Pancreas (tissue), 10 donors: ENCODE data around the gene CHSY1. TPM values are rescaled to one million over a fixed set of nuclear protein-coding genes. Genes with fewer than 3 reads are reported as not detected.

Experiments
- ATAC-seq, 4 donors: fragments of 200-7000 bp; cut with Tn5 transposase; one replicate each; pipeline versions ENCODE4 v1.8.0 to v1.9.1; 2020; ENCODE audit warnings: mild to moderate bottlenecking in 4 of 4, moderate library complexity in 4 of 4
- DNase-seq, 6 donors: peaks; one replicate each; pipeline ENCODE4 v3.0.0-alpha.2; 2020
- FAIRE-seq: peaks from 2 replicates; lab custom pipeline; 2012; peaks lifted over from hg19 to GRCh38; lab: Jason Lieb, UNC
- H3K27ac ChIP-seq, 4 donors: fragments of 200-600 bp; sonication (generic); 1 replicate in 3 of 4; 2 replicates in 1 of 4; pipeline versions ENCODE4 v1.5.0 to v1.8.0; 2020
- H3K27me3 ChIP-seq, 4 donors: fragments of 200-600 bp; one replicate each; pipeline ENCODE4 v1.8.0; 2021
- H3K36me3 ChIP-seq, 3 donors: fragments of 200-600 bp; sonication (generic) in 1 of 3; one replicate each; pipeline versions ENCODE4 v1.5.0 to v1.8.0; 2020 to 2021
- H3K4me1 ChIP-seq, 3 donors: fragments of 200-600 bp; one replicate each; pipeline ENCODE4 v1.8.0; 2021
- H3K4me3 ChIP-seq, 4 donors: fragments of 200-600 bp; sonication (generic) in 2 of 4; one replicate each; pipeline versions ENCODE4 v1.5.0 to v1.8.0; 2020 to 2021
- H3K9me3 ChIP-seq, 4 donors: fragments of 200-600 bp; one replicate each; pipeline ENCODE4 v1.8.0; 2021
- CTCF ChIP-seq, 4 donors: fragments of 200-600 bp; sonication (generic) in 3 of 4; IDR thresholded peaks; one replicate each; pipeline versions ENCODE4 v1.5.0 to v1.8.0; 2021; ENCODE audit warnings: antibody characterized with exemption in 4 of 4
- WGBS, 2 donors: extraction: QIAGEN DNeasy Blood & Tissue Kit; methylation state at CpG; one replicate each; pipeline ENCODE4 v1.1.7; 2013; 5-methylcytosine and 5-hydroxymethylcytosine counted together
- intact Hi-C, 3 donors: fragments of 100-400 bp; cut with DNase I; formaldehyde crosslinking; loops; one replicate each; pipeline versions ENCODE4 v1.11.1 to v1.14.2; 2022
- polyA plus RNA-seq, 2 donors: library from polyadenylated mRNA; stranded (reverse); fragments of 200-250 nt; gene quantifications; one replicate each; pipeline ENCODE4 v1.2.3, GENCODE V29; 2013
- total RNA-seq, 6 donors: library from RNA; stranded (reverse); fragmentation: NEBNext Ultra II Directional in 4 of 6; extraction: Animal tissue kit (Norgen Biotek cat#: 25700) in 4 of 6; gene quantifications; one replicate each; pipeline versions ENCODE4 v1.2.1 to v1.2.4, GENCODE V29; 2021 to 2023
- donor health status: healthy with polysubstance abuse.
- donor health status: DM: no; HTN: no; CAD: no; lungs with moderate emphysema.
- donor health status: DM: no; HTN: no; CAD: no.
- donor health status: control.
- donor health status: control.
- donor health status: Bipolar disorder and iron deficiency.
- donor health status: DM: yes; HTN: yes; CAD: no.
- donor health status: DM: no; HTN: no; CAD: no.
- donor health status: DM: no; HTN: no; CAD: no.
- donor health status: DM: yes; HTN: yes; CAD: no.

Gene CHSY1
- total and polyA plus RNA-seq, 8 donors: 3.4 to 11.2 (median 5.5) TPM

DNA sequence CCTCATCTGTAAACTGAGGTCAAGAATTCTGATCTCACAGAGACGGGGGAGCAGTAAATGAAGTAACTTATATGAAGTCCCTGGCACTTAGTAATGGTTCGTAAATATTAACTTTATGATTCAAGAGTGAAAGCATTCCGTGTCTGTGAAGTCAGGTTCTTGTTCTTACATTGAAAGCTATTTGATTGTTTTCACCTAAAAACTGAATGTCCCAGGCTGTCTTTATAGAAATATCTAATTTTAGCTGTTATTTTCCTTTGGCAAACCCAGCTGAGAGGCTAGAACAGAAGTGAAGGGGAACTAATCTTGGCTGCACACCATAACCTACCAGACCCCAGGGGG lies 84.5 kb downstream of the CHSY1 start:
- Histone ChIP-seq H3K36me3 (no peaks in the 10 kb centered on the region), H3K27ac (peak overlapping the region; percentile 2 to 84 (median 44)), H3K4me3 (no peak overlapping the region), H3K4me1 (peaks cover 0 to 7% (median 0%) of the 10 kb centered on the region in 3 donors), H3K27me3 (no peaks in the 10 kb centered on the region), H3K9me3 (no peaks in the 10 kb centered on the region)
- 48 to 52% methylated on average over 3 of the region's 3 CpGs for WGBS, 2 donors
- no peak for TF ChIP-seq CTCF (IDR thresholded peaks at IDR 0.05)
- peak in 1 of 4 donors; percentile 3 for ATAC-seq
- FAIRE-seq: no peak
- intact Hi-C loops: no loop called here
- no peak for DNase-seq

DNA sequence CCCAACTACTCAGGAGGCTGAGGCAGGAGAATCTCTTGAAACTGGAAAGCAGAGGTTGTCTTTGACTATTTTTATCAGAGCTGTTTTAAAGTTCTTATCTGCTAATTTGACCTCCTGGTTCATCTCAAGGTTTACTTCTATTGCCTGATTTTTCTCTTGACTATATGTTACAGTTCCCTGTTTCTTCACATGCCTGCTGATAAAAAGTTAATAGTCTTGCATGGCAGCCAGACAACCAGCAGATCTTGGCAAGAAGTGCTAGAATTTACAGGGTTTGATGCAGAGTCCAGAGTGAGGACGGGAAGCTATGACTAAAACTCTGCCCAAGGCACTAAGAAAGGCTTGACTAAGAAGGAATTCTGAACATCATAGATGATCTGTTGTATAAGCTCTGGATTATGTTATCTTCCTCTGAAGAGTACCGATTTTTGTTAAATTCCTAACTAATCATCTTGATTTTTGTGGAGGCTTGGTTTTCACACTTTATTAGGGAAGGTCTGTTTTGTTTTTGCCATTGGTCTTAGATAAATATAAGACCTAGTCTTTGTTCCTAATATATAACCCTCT lies 85.9 kb downstream of the CHSY1 start:
- no peaks in the 10 kb centered on the region for H3K27me3 ChIP-seq
- no peak for TF ChIP-seq CTCF (IDR thresholded peaks at IDR 0.05)
- ATAC-seq (no peak), DNase-seq (no peak), FAIRE-seq (no peak)
- no peak overlapping the region for H3K4me3 ChIP-seq
- 76 to 86% methylated on average over 2 of the region's 2 CpGs for WGBS, 2 donors
- H3K36me3 ChIP-seq: no peaks in the 10 kb centered on the region
- intact Hi-C loops: no loop called here
- no peak overlapping the region for H3K27ac ChIP-seq
- peaks cover 0 to 7% (median 0%) of the 10 kb centered on the region in 3 donors for H3K4me1 ChIP-seq
- H3K9me3 ChIP-seq: no peaks in the 10 kb centered on the region

GRCh38 chr15:101162701-101163483 lies 89.0 kb downstream of the CHSY1 start:
- no peak overlapping the region for H3K4me3 ChIP-seq
- ATAC-seq (peak in 3 of 4 donors; percentile 57 to 60 (median 60)), FAIRE-seq (no peak), DNase-seq (peak in 1 of 6 donors; percentile 59)
- no peaks in the 10 kb centered on the region for H3K27me3 ChIP-seq
- intact Hi-C loops: no loop called here
- no peak overlapping the region for H3K27ac ChIP-seq
- 40 to 42% methylated on average over 12 of the region's 12 CpGs for WGBS, 2 donors
- no peaks in the 10 kb centered on the region for H3K9me3 ChIP-seq
- no peaks in the 10 kb centered on the region for H3K36me3 ChIP-seq
- TF ChIP-seq CTCF (IDR thresholded peaks at IDR 0.05): no peak
- H3K4me1 ChIP-seq: no peaks in the 10 kb centered on the region

DNA sequence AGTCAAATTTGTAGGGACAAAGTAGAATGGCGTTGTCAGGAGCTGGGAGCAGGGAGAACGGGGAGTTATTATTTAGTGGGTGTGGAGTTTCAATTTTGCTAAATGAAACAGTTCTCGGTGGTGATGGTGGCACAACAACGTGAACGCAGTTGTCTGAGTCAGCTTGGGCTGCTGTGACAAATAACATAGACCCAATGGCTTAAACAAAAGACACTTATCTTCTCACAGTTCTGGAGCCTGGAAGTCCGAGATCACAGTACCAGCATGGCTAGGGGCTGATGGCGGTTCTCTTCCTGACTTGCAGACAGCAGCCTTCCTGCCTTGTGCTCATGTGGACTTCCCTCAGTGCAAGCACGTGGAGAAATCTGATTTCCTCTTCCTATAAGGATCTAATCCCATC lies 90.2 kb downstream of the CHSY1 start:
- no peak for ATAC-seq
- FAIRE-seq: no peak
- Histone ChIP-seq H3K27ac (no peak overlapping the region), H3K9me3 (no peaks in the 10 kb centered on the region), H3K4me3 (no peak overlapping the region), H3K4me1 (no peaks in the 10 kb centered on the region), H3K27me3 (no peaks in the 10 kb centered on the region), H3K36me3 (no peaks in the 10 kb centered on the region)
- peak in 1 of 6 donors; percentile 11 for DNase-seq
- TF ChIP-seq CTCF (IDR thresholded peaks at IDR 0.05): no peak
- intact Hi-C loops: no loop called here
- 85 to 89% methylated on average over 8 of the region's 8 CpGs for WGBS, 2 donors
